Dedifferentiated amniotic fluid mesenchymal stem cell (primary cell): ENCODE data around the gene COMMD3.
A peak's percentile ranks its signal among the peaks of the same experiment; 100 is the strongest.
"Not testable (repeated sequence)": the region's sequence is repeated elsewhere in the genome, so short reads cannot be mapped to it uniquely, and the experiment has no call there.

Source experiments
- DNase-seq: peaks from one replicate; pipeline ENCODE4 v3.0.0-alpha.2; 2016; ENCODE audit errors: extremely low spot score

COMMD3 gene

GRCh38 chr10:22338931-22339330 is 22.7 kb downstream of the COMMD3 start:
- DNase-seq = no peak

- no peak for DNase-seq
These were observed 23.7 kb downstream of the COMMD3 start for GRCh38 chr10:22339761-22340328.

- DNase-seq = peak; percentile 81
These were observed 24.4 kb downstream of the COMMD3 start for GRCh38 chr10:22340329-22341189.

- no peak for DNase-seq
These were observed 25.2 kb downstream of the COMMD3 start for GRCh38 chr10:22341190-22341925.

- no peak for DNase-seq
These were observed 25.7 kb downstream of the COMMD3 start for GRCh38 chr10:22341926-22342196.

GRCh38 chr10:22342421-22342820 is 26.2 kb downstream of the COMMD3 start:
- no peak for DNase-seq

GRCh38 chr10:22343731-22344130 is 27.5 kb downstream of the COMMD3 start:
- DNase-seq = no peak

- DNase-seq = no peak
These were observed 28.1 kb downstream of the COMMD3 start for GRCh38 chr10:22344249-22344648.

GRCh38 chr10:22344781-22345300 is 28.7 kb downstream of the COMMD3 start:
- no peak for DNase-seq

GRCh38 chr10:22345301-22346095 is 29.3 kb downstream of the COMMD3 start, which contains the start of gene SPAG6:
Gene SPAG6 (plus strand): TSS chr10:22345496. CDS start chr10:22345612, 116 bp downstream.
- no peak for DNase-seq

GRCh38 chr10:22346096-22346661 is 30.0 kb downstream of the COMMD3 start:
- no peak for DNase-seq

- DNase-seq = no peak
These were observed 33.6 kb downstream of the COMMD3 start for GRCh38 chr10:22349755-22350154.

- no peak for DNase-seq
These were observed 35.0 kb downstream of the COMMD3 start for GRCh38 chr10:22351131-22351703.

GRCh38 chr10:22356324-22356873 is 40.2 kb downstream of the COMMD3 start:
- no peak for DNase-seq

GRCh38 chr10:22357770-22358169 is 41.6 kb downstream of the COMMD3 start:
- DNase-seq = not testable (repeated sequence)

- DNase-seq = no peak
These were observed 47.1 kb downstream of the COMMD3 start for GRCh38 chr10:22363305-22363704.

- DNase-seq = no peak
These were observed 48.4 kb downstream of the COMMD3 start for GRCh38 chr10:22364407-22365140.

GRCh38 chr10:22365233-22365632 is 49.0 kb downstream of the COMMD3 start:
- no peak for DNase-seq

GRCh38 chr10:22365644-22366434 is 49.7 kb downstream of the COMMD3 start:
- no peak for DNase-seq
